Neural progenitor cell (in vitro differentiated cells): ENCODE measurements around the gene RAMP3.

ENCODE experiments used
- EZH2 ChIP-seq: fragments of 200-600 bp; sonication (generic); IDR thresholded peaks from 2 replicates; pipeline ENCODE4 v1.6.1; 2017; ENCODE audit warnings: antibody characterized with exemption, mild to moderate bottlenecking, moderate library complexity
- EZH2phosphoT487 ChIP-seq: fragments of 200-600 bp; sonication (generic); IDR thresholded peaks from 2 replicates; pipeline ENCODE4 v1.6.1; 2017; ENCODE audit warnings: antibody characterized with exemption
- TF ChIP-seq, protein P1 (sequence below): fragments of 200-600 bp; sonication (generic); IDR thresholded peaks from 2 replicates; pipeline ENCODE4 v1.5.1; 2017; ENCODE audit warnings: antibody characterized with exemption, mild to moderate bottlenecking

DNA sequence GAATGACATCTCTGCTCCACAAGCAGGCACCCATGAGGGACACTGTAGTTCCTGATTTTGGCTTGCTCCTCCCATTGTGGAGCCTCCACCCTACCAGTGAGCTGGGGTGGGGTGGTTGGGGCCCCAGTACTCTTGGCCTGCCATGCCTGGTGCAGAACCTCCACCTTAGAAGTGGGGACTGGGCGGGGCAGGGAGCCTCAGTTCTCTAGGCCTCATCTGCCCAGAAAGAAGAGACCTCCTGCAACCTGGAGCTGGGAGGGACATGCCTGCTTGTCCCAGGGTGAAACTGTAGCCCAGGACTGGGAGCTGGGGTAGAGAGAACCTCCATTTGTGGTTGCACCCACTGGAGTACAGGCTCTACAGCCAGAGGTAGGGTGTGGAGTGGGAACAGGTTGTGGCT is 14.4 kb downstream of the RAMP3 start:
- TF ChIP-seq, protein P1, sequence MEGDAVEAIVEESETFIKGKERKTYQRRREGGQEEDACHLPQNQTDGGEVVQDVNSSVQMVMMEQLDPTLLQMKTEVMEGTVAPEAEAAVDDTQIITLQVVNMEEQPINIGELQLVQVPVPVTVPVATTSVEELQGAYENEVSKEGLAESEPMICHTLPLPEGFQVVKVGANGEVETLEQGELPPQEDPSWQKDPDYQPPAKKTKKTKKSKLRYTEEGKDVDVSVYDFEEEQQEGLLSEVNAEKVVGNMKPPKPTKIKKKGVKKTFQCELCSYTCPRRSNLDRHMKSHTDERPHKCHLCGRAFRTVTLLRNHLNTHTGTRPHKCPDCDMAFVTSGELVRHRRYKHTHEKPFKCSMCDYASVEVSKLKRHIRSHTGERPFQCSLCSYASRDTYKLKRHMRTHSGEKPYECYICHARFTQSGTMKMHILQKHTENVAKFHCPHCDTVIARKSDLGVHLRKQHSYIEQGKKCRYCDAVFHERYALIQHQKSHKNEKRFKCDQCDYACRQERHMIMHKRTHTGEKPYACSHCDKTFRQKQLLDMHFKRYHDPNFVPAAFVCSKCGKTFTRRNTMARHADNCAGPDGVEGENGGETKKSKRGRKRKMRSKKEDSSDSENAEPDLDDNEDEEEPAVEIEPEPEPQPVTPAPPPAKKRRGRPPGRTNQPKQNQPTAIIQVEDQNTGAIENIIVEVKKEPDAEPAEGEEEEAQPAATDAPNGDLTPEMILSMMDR, result no peak
- TF ChIP-seq EZH2 (no peak), EZH2phosphoT487 (no peak)
